ENCODE data around the gene AKAIN1.

DNA sequence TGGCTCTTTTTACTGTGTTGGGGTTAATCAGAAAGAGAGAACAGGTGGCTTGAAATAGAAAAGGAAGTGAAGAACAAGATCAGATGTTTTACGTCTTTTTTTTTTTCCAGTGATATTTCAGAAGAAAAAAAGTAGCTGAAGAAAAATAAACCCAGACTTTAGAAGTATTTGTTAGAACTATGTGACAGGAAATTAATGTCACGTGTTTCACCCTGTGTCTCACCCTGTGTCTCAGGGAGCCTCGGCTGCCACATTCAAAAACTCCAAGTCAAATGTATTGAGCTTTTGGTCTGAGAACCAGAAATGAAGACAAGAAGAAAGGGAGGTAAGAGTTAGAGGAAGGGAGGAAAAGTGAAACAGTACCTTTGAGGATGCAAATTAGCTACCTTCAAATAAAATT, 38.0 kb downstream of the AKAIN1 start:
- TF ChIP-seq, protein P1, sequence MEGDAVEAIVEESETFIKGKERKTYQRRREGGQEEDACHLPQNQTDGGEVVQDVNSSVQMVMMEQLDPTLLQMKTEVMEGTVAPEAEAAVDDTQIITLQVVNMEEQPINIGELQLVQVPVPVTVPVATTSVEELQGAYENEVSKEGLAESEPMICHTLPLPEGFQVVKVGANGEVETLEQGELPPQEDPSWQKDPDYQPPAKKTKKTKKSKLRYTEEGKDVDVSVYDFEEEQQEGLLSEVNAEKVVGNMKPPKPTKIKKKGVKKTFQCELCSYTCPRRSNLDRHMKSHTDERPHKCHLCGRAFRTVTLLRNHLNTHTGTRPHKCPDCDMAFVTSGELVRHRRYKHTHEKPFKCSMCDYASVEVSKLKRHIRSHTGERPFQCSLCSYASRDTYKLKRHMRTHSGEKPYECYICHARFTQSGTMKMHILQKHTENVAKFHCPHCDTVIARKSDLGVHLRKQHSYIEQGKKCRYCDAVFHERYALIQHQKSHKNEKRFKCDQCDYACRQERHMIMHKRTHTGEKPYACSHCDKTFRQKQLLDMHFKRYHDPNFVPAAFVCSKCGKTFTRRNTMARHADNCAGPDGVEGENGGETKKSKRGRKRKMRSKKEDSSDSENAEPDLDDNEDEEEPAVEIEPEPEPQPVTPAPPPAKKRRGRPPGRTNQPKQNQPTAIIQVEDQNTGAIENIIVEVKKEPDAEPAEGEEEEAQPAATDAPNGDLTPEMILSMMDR (IDR thresholded peaks at IDR 0.05): no peak
- TF ChIP-seq POLR2AphosphoS5 (IDR thresholded peaks at IDR 0.05; ENCODE audit: low read depth, low read length): no peak
- no peak for TF ChIP-seq SIN3A (IDR thresholded peaks at IDR 0.05; ENCODE audit: borderline replicate concordance, insufficient read depth, low read depth, low read length)
- no peak for TF ChIP-seq TCF7L2 (IDR thresholded peaks at IDR 0.05; ENCODE audit: low read depth, low read length)
- TF ChIP-seq, protein P2, sequence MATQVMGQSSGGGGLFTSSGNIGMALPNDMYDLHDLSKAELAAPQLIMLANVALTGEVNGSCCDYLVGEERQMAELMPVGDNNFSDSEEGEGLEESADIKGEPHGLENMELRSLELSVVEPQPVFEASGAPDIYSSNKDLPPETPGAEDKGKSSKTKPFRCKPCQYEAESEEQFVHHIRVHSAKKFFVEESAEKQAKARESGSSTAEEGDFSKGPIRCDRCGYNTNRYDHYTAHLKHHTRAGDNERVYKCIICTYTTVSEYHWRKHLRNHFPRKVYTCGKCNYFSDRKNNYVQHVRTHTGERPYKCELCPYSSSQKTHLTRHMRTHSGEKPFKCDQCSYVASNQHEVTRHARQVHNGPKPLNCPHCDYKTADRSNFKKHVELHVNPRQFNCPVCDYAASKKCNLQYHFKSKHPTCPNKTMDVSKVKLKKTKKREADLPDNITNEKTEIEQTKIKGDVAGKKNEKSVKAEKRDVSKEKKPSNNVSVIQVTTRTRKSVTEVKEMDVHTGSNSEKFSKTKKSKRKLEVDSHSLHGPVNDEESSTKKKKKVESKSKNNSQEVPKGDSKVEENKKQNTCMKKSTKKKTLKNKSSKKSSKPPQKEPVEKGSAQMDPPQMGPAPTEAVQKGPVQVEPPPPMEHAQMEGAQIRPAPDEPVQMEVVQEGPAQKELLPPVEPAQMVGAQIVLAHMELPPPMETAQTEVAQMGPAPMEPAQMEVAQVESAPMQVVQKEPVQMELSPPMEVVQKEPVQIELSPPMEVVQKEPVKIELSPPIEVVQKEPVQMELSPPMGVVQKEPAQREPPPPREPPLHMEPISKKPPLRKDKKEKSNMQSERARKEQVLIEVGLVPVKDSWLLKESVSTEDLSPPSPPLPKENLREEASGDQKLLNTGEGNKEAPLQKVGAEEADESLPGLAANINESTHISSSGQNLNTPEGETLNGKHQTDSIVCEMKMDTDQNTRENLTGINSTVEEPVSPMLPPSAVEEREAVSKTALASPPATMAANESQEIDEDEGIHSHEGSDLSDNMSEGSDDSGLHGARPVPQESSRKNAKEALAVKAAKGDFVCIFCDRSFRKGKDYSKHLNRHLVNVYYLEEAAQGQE (IDR thresholded peaks at IDR 0.05; ENCODE audit: insufficient read depth in 1 of 2, low read depth in 2 of 2, low read length in 1 of 2): no peak
